HG02938 (cell line): ENCODE measurements around the gene GABRB3.
"Not testable (repeated sequence)": the region's sequence is repeated elsewhere in the genome, so short reads cannot be mapped to it uniquely, and the experiment has no call there.

Source experiments
- ATAC-seq: cut with Tn5 transposase; IDR thresholded peaks from one replicate; pipeline ENCODE4 v1.9.1; 2021; ENCODE audit warnings: mild to moderate bottlenecking, moderate library complexity; ENCODE audit not compliant: unreplicated experiment

Gene GABRB3

DNA sequence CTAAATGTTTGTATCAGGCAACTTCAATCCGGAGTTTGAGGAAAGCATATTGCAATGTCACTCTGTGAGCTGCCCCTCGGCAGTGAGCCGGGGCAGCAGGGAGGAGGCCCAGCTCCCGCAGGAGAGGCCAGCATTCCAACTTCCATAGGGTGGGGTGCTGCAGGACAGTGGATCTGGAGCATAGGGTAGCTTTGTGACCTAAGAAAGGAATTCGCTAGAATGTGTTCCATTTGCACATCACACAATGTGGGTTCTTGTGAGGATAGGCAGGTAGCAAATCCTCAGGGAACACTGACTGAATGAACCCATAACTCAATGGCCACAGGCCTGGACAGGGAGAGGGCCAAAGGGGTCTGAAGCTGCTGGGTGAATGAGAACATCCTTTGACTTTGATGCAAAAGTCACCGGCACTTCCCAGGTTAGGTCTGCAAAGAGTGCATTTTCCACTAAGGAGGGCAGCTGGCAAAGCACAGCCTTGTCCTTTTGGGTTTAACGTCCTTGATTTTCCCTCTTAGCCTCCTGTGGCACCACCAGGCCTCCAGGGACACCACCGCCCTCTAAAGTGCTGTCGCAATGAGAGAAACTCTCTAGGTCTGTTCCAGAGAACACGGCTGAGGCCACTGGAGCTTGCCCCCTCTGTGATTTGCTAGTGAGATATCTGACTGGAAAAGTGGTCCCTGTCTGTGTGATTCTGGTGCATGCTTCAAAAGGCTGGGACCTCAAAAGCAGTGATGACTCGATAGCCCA, 36.2 kb downstream of the GABRB3 start:
- ATAC-seq, result no peak

DNA sequence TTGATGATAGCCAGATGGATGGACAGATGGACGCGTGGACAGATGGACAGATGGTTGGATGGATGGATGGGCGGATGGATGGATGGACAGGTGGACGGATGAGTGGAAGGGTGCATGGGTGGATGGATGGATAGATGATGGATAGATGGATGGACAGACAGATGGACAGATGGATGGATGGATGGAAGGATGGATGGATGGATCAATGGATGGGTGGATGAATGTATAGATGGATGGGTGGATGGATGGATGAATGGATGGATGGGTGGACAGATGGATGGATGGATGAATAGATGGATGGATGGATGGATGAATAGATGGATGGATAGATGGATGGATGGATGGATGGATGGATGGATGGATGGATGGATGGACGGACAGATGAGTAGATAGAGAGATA, 40.9 kb downstream of the GABRB3 start:
- no peak for ATAC-seq

DNA sequence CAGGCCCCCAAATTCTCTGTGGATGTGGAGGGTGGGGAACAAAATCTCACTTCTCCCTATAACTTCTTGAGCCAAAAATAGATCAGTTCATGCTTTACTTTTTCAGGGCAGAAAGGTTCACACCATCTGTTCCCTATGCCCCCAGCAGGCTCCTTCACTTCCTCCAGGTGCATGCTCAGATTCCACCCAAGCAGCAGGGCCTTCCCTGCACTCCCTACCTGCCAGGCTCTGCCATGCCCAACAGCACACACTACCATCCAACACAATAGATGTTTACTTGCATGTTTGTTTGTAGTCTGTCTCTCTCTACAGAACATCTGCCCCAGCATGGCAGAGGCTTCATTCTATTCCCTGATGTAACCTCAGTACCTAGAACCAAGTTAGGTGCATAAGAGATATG, 43.3 kb downstream of the GABRB3 start:
- no peak for ATAC-seq

DNA sequence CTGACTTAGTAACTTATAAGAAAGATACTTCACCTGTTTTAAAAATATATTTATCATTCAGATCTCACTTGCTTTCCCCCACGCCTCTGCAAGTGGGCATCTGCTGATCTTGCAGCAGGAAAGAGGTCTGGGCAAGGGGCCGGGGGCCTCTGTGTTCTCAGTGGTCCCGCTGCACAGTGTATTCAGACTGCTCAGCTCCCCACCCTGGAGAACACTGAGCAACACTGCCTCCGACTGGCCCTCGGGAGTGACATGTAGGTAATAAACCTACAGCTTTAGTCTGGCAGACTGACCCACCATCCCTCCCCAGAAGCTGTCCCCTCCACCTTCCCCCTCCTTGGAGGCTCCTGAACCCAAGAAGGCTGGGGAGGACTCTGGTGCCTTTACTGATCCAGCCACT, 43.8 kb downstream of the GABRB3 start:
- ATAC-seq, result no peak

DNA sequence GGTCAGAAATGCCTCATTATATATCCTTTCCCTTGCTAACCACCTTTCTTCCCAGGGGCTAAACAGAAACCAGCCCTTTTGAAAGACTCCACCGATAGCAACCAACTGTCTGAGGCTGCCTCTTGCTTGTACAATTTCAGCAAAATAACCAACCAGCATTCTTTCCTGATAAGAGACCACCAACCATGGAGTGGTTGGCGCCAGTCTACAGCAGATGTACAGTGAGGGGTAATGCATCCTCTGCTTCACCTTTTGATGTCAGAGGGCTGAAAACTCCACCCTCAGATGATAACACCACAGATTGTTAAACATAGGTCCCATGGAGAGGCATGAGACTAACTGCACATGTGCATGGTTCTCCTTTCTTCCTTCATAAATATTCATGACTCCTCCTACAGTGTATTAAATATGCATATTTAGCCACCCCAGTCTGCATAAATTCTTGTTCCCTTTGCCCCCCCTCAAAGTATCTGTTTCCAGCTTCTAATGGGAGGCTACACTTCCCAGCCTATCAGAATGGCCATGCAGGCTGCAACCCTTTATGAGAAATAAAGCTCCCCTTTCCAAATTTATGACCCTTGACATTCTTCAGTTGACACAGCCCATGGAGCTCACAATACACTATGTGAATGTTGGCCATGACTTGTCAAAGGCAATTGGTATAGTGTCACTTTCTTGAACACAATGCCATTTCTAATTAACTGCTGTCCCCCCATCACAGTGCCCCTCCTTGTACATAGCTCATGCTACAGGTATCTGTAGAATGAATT, 48.3 kb downstream of the GABRB3 start:
- no peak for ATAC-seq

DNA sequence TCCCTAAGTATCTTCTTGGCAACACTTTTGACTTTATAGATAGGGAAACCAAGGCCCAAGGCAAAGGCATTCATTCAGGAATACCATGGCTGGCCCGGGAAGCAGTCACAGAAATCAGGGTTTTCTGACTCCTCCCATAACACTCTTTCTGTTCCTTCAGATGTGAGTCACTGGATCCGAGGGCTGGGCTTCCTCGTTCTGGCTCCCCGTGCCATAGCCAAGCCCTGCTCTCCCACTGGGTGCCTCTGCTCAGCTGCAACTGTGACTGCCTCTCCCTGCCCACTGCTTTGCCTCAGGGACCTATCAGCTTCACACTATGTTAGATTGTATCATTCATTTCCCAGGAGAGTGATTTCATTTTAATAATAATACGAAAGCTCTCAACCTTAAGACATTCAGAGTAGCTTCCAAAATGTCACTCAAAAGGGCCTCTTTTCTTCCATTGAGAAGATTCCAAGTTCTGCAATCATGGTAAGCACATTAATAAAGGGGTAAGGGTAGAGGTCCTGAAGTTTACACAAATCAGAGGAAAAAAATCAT, 50.2 kb downstream of the GABRB3 start:
- ATAC-seq, result no peak

DNA sequence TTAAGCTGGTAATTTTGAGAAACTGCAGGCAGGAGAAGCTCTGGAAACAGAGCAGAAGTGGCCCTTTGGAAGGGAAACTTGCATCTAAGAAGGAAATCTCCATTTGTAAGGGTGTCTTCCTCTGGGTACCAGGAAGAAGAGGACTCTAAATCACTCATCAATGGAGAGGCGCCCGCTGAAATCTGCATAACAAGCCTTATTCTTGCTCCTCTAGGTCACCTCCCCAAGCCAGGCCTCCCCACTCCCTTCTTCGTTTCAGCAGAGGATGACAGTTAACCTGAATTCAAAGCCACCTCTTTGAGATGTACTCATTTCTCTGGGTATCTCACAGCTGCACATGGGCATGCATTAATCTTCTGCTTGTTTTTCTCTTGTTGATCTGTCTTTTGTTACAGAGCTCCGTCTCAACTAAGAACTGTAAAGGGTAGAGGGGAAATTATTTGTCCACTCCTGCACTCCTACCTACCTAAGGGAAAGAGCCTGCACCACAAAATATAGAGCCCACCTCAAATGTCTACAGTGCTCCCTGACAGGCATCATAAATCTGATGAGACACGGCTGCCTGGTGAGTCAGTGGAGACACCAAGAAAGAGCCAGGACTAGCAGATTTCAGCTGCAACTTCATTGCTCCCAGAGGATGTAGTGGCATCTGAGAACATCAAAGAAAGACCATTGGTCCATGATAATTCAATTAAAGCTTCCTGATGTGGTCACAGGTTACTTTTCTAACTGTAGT, 51.5 kb downstream of the GABRB3 start:
- ATAC-seq, result no peak

DNA sequence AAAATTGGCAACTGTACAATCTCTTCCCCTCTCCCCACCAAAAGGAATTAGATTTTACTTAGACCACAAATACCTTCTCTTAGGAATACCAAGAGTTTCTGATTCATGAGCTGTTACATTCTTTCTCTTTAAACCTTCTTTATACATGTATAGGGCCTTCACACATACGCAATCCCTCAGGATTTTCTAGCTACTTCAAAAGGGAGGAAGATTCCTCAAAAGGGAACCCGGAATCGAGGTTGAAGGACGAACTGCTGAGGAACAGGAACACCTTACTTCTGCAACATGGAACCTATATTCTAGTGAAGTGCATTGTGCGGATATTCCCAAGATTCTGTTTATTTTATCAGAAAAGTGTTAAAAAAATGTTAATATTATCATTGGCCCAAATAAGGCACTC, 52.3 kb downstream of the GABRB3 start:
- no peak for ATAC-seq

DNA sequence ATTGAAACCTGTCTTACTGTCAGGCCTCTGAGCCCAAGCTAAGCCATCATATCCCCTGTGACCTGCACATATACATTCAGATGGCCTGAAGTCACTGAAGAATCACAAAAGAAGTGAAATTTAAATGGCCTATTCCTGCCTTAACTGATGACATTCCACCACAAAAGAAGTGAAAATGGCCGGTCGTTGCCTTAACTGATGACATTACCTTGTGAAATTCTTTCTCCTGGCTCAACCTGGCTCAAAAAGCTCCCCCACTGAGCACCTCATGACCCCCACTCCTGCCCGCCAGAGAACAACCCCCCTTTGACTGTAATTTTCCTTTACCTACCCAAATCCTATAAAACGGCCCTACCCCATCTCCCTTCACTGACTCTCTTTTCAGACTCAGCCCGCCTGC, 53.0 kb downstream of the GABRB3 start:
- ATAC-seq, result not testable (repeated sequence)

DNA sequence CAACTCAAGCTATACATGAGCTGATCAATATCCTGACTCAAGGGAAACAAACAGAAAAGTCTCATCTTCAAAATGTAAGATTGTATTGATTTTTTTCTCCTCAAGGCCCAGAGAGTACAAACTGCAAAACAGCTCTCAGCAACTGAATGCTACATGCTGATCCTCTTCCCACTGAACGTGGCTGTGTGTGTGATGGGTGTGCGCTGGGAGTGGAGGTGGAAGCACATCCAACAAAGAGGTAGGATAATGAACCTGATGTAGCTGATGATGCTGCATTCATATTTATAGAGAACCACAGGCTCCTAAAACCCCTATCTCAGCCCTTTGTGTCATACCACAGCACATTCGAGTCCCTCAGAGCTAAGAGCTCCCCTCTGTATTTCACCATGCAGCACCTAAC, 56.8 kb downstream of the GABRB3 start:
- ATAC-seq, result no peak

DNA sequence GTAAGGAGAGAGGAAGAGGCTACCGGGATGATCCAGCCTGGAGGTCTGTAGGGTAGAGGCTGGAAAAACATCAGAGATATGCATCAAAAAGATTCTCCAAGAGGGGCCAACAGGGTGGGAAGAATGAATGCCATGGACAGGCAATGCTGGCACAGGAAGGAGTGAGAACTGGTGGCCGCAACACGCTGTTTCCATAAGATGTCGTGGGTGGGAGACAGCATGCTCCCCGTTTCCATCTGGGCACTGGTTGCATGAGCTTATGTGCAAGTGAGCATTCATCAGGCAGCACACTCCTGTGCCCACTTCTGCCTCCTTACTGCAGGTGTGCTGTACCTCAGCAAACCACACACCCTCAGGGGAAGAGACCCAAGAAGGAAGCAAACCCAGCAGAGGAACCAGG, 59.4 kb downstream of the GABRB3 start:
- no peak for ATAC-seq

DNA sequence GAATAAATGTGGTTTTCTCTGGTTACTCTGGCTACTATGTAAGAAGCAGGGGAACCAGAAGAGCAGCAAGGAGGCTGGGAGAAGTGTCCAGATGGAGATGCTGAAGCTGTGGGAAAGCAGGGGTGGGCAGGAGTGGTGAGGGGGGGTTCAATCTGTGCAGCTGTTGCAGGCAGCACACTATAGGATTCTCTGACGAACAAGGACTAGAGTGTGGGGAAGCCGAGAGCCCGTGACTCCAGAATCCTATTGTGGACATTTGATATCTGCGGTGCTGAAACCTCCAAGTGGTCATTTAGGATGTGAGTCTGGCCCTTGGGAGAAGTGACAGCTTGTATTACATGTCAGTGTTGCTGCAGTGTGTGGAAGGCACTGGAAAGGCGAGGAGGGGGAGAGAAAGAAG, 60.5 kb downstream of the GABRB3 start:
- no peak for ATAC-seq

DNA sequence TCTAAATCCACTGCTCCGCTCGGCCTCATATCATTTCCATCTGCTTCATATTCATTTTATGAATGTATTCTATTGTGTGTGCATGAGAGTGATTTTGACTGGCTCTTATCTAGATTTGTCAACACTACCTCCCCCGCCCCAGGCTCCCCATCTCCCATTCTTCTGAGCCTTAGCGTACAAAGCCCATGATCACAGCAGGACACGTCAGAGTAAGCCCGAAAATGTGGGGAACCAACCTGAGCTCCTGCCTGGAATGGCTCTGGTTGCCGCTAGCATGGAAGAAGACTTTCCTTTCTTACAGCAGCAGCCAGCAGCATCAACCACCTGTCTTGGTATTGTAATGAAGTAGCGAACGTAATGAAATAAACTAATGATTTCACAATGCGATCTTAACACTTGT, 61.4 kb downstream of the GABRB3 start:
- ATAC-seq, result no peak

DNA sequence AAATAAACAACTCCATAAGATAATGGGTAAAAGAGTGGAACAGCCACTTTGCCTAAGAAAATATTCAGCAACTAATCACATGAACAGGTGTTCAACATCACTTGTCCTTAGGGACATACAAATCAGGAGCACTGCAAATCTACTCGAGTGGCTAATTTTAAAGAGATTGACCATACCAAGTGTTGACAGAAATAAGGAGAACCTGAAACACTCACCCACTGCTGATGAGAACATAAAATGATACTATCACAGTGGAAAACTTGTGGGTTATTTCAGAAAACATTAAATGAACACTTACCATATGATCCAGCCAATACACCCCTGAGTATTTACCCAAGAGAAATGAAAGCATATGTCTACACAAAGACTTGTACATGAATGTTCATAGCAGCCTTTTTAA, 70.5 kb downstream of the GABRB3 start:
- no peak for ATAC-seq

DNA sequence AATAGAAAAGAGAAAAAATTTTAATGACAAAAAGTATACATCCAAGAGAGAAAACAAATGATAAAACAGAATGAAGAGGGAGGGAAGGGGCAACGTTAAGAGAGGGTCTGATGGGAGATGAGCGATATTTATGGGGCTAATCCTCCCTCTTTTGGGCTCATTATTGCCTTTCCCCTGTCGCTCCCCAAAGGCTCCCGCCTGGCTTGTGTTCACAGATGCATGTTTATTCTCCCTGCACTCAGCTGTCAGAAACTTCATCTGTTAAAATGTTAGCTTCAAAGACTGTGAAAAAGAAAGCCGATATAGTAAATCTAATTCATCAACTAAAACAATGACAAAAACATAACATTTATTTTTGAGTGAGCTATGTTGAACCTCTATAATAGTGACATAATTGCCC, 74.3 kb downstream of the GABRB3 start:
- ATAC-seq, result no peak

DNA sequence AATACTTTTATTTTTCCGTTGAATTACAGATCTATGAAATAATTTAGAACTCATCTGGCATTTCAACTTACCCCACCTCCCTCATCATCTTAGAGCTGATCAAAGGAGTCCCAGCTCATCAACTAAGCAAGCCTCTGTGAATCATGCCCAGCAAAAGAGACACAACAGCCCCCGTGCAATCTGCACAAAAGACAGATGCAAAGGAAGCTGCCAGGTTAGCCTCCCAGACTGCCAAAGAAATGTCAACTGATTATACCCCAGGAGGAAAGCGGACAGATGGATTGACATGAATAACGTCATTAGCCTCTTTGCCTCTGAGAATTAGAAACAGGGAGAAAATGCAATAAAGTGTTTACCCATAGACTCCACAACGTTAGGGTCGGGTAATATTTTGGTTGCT, 75.0 kb downstream of the GABRB3 start:
- no peak for ATAC-seq

DNA sequence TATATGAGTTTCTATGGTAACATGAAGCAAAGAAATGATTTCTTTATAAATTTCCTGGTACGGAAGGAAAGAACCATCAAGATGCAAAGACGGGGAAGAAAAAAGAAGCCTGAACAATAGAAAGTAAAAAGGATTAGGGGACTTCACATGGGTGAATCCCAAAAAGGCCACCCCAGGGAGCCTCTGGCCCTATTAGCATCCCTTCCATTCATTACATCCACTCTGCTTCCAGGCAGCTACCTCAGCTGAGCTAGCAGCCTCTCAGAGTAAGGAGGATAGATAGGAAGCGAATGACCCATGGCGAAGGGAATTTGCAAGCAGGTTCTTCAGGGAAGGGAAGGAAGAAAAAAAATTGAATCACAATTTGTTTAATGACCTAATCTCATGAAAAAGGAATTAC, 81.6 kb downstream of the GABRB3 start:
- no peak for ATAC-seq

DNA sequence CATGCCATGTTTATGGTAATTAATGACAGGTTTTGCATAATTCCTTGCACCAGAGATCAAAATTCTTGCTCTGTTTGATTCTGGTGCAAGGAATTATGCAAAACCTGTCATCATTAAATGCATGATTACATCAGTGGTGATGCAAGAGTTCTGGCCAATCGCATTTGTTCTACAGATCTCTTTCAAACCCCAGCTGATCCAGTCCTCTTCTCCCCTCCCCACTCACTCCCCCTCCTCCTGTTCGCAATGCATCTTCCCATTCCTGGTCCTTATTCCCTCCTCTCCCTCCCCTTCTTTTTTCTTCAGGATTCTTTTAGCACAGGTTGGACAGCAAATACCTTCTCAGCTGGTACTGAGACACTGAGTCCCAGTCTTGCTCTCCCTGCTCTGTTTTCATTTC, 82.1 kb downstream of the GABRB3 start:
- no peak for ATAC-seq

DNA sequence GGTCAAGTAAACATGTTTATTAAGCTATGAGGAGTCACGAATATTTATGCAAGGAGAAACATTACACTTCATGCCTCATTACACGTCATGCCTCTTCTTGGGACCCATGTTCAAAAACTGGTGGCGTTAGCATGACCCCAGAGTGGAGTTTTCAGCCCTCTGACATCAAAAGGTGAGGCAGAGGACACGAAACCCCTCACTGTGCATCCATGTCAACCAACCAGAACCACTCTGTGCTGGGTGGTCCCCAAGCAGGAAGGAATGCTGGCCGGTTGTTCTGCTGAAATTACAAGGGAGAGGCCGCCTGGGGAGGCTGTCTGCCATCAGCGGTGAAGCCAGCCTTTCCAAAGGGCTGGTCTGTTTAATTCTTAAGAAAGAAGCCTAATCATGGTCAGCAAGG, 83.4 kb downstream of the GABRB3 start:
- no peak for ATAC-seq

DNA sequence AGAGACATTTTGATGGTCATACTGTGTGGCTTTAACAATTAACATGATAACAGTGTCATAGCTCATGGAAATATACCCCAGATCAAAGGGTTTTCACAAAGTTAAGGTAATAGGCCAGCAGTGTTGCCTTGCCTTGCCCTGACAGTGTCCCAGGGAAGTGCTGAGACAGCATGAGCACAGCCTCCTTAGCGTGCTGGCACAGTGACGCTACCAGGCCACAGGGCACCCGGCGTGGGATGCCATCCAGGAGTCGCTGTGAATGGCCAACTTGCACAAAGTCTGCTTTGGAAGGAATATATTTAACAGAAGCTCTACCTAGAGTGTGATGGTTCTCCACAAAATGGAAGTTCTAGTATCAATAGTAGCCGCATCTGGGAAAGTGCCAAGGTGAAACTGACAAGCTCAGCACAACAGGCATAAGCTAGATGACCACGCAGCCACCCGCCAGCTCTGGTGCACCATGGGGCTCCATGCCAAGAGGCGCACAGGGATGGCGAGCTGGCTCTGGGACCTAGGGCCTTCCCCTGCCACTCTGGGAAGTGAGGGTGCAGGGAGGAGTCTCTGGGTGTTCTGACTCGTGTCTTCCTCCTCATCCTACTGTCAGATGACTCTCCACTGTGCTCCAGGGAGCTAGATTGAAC, 86.2 kb downstream of the GABRB3 start:
- ATAC-seq, result no peak

DNA sequence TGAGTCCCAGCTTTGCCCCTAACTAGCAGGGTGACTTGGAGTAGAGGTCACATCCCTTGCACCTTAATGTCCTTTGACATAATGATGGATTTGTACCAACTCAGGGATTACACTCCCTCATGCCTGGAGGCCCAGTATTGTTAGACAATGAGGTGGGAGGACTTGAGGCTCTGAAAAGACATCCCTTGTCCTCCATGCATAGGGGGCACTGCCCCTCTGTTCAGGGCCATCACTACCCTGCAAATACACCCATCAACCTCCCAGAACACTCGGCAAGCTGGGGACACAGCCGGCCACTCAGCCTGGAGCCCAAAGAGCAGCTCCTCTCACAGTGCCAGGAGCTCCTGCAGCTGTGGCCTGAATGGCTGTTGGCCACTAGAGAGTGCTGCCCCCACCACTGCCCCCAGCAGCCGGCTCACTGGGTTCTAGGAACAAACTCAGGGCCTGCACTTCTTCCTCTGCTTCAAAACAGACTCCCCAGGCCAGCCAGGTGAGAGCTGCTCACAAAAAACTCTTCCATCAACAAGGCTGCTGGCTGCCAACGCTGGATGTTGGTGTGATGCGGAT, 90.2 kb downstream of the GABRB3 start:
- ATAC-seq, result no peak
